ENCODE data around the gene GPX5. TPM values are rescaled to one million over a fixed set of nuclear protein-coding genes. Genes with fewer than 3 reads are reported as not detected.

GPX5 gene
- total and polyA plus RNA-seq, 10 of the 15 experiments (the other 5 are each of a cell fraction or from before 2014, with no cell fraction given), result not detected

- ChIA-PET RAD21 (ENCODE audit: unreplicated experiment) (no interaction called here), SMC1A (ENCODE audit: uncharacterized antibody, unreplicated experiment) (no interaction called here), CTCF (no interaction called here), POLR2A (no interaction called here)
- no peak for ATAC-seq
- no peaks in the 10 kb centered on the region for H4K20me1 ChIP-seq (ENCODE audit: control insufficient read depth, insufficient read depth)
- H3K9me3 ChIP-seq (replicated peaks; ENCODE audit: control insufficient read depth, insufficient read depth, low read length), result no peaks in the 10 kb centered on the region; the same call in 2 of the 3 replicates
- FAIRE-seq, result no peak
- H3K9ac ChIP-seq (ENCODE audit: control insufficient read depth, insufficient read depth, low read length), result no peak overlapping the region
- H3K79me2 ChIP-seq (ENCODE audit: control insufficient read depth, insufficient read depth, low read length), result no peaks in the 10 kb centered on the region
- no peak for DNase-seq (ENCODE audit: low read depth, low spot score)
- no peak overlapping the region for H3K27ac ChIP-seq (ENCODE audit: control insufficient read depth, insufficient read depth)
- no peak overlapping the region for H3K4me2 ChIP-seq (ENCODE audit: control insufficient read depth, insufficient read depth)
- intact Hi-C loops (cut with micrococcal nuclease; ENCODE audit: unreplicated experiment) (no loop called here), in situ Hi-C loops (cut with MboI) (no loop called here)
- no peaks in the 10 kb centered on the region for H3K36me3 ChIP-seq (ENCODE audit: control insufficient read depth in 2 of 2, insufficient read depth in 2 of 2, low read length in 1 of 2)
- H2AFZ ChIP-seq (ENCODE audit: control insufficient read depth, low read depth, low read length), result no peak overlapping the region
- TF ChIP-seq KLF5 (IDR thresholded peaks at IDR 0.05; ENCODE audit: partially characterized antibody) (no peak), BCLAF1 (IDR thresholded peaks at IDR 0.05) (no peak), RB1 (IDR thresholded peaks at IDR 0.05; ENCODE audit: borderline replicate concordance) (no peak), BRCA1 (IDR thresholded peaks at IDR 0.05; ENCODE audit: low read depth, low read length) (no peak), PBX3 (IDR thresholded peaks at IDR 0.05; ENCODE audit: insufficient replicate concordance, low read depth, low read length) (no peak), TCF12 (IDR thresholded peaks at IDR 0.05; ENCODE audit: low read depth, low read length) (no peak), SRF (IDR thresholded peaks at IDR 0.05; ENCODE audit: low read depth in 2 of 2, low read length in 2 of 2) (no peak), ZNF622 (IDR thresholded peaks at IDR 0.05) (no peak)
- TF ChIP-seq, protein P1, sequence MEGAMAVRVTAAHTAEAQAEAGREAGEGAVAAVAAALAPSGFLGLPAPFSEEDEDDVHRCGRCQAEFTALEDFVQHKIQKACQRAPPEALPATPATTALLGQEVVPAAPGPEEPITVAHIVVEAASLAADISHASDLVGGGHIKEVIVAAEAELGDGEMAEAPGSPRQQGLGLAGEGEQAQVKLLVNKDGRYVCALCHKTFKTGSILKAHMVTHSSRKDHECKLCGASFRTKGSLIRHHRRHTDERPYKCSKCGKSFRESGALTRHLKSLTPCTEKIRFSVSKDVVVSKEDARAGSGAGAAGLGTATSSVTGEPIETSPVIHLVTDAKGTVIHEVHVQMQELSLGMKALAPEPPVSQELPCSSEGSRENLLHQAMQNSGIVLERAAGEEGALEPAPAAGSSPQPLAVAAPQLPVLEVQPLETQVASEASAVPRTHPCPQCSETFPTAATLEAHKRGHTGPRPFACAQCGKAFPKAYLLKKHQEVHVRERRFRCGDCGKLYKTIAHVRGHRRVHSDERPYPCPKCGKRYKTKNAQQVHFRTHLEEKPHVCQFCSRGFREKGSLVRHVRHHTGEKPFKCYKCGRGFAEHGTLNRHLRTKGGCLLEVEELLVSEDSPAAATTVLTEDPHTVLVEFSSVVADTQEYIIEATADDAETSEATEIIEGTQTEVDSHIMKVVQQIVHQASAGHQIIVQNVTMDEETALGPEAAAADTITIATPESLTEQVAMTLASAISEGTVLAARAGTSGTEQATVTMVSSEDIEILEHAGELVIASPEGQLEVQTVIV (IDR thresholded peaks at IDR 0.05; ENCODE audit: borderline replicate concordance, partially characterized antibody), result no peak
- TF ChIP-seq, protein P2, sequence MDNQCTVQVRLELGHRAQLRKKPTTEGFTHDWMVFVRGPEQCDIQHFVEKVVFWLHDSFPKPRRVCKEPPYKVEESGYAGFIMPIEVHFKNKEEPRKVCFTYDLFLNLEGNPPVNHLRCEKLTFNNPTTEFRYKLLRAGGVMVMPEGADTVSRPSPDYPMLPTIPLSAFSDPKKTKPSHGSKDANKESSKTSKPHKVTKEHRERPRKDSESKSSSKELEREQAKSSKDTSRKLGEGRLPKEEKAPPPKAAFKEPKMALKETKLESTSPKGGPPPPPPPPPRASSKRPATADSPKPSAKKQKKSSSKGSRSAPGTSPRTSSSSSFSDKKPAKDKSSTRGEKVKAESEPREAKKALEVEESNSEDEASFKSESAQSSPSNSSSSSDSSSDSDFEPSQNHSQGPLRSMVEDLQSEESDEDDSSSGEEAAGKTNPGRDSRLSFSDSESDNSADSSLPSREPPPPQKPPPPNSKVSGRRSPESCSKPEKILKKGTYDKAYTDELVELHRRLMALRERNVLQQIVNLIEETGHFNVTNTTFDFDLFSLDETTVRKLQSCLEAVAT (IDR thresholded peaks at IDR 0.05), result no peak
- TF ChIP-seq, protein P3, sequence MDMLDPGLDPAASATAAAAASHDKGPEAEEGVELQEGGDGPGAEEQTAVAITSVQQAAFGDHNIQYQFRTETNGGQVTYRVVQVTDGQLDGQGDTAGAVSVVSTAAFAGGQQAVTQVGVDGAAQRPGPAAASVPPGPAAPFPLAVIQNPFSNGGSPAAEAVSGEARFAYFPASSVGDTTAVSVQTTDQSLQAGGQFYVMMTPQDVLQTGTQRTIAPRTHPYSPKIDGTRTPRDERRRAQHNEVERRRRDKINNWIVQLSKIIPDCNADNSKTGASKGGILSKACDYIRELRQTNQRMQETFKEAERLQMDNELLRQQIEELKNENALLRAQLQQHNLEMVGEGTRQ (IDR thresholded peaks at IDR 0.05; ENCODE audit: borderline replicate concordance, low read depth, low read length), result no peak
- H3K4me3 ChIP-seq, result no peak overlapping the region
- BruUV-seq (replicated peaks), result no TSS peak
- no peaks in the 10 kb centered on the region for H3K4me1 ChIP-seq (ENCODE audit: control insufficient read depth, insufficient read depth, low read length)
- H3K27me3 ChIP-seq (replicated peaks in 1 of 2; ENCODE audit: control insufficient read depth in 2 of 2, insufficient read depth in 2 of 2, low read length in 1 of 2), result no peaks in the 10 kb centered on the region
These were observed 20.3 kb downstream of the GPX5 start for GRCh38 chr6:28545955-28546354.
